Lower leg skin (tissue), 4 donors: Measurements from ENCODE around the gene FNDC3B. TPM values are rescaled to one million over a fixed set of nuclear protein-coding genes. Genes with fewer than 3 reads are reported as not detected.

Experiments used
- DNase-seq, 2 donors: peaks; one replicate each; pipeline ENCODE4 v3.0.0-alpha.2; 2019; ENCODE audit warnings: low spot score in 2 of 2
- H3K4me3 ChIP-seq: fragments of 200-600 bp; sonication (generic); 2 replicates; pipeline ENCODE4 v1.5.1; 2017; ENCODE audit warnings: mild to moderate bottlenecking, low read depth; ENCODE audit not compliant: poor library complexity, severe bottlenecking
- POLR2A ChIP-seq, 2 donors: fragments of 450-650 bp; IDR thresholded peaks; one replicate each; pipeline ENCODE4 v1.6.1; 2016 to 2017; ENCODE audit warnings: antibody characterized with exemption in 2 of 2, mild to moderate bottlenecking in 1 of 2, moderate library complexity in 1 of 2
- WGBS, 2 donors: methylation state at CpG; one replicate each; pipeline ENCODE4 v1.1.5; 2018; 5-methylcytosine and 5-hydroxymethylcytosine counted together
- intact Hi-C: fragments of 100-400 bp; cut with DNase I; formaldehyde crosslinking; loops from one replicate; pipeline ENCODE4 v1.15.0; 2023; ENCODE audit warnings: low total_unique reads
- total RNA-seq, 4 donors: library from RNA; depleted of rRNA; stranded (reverse); fragments of >200 nt; gene quantifications; one replicate each; pipeline ENCODE4 v1.1.0, GENCODE V29; 2016
- TF ChIP-seq, protein P1 (sequence below), 3 donors: fragments of 450-650 bp; IDR thresholded peaks; one replicate each; pipeline ENCODE4 v1.5.1; 2016; ENCODE audit warnings: antibody characterized with exemption in 3 of 3, mild to moderate bottlenecking in 3 of 3, moderate library complexity in 2 of 3

Gene FNDC3B
- total RNA-seq, 4 donors from 2014 or later = 22.9 to 39.3 (median 23.2) TPM

DNA sequence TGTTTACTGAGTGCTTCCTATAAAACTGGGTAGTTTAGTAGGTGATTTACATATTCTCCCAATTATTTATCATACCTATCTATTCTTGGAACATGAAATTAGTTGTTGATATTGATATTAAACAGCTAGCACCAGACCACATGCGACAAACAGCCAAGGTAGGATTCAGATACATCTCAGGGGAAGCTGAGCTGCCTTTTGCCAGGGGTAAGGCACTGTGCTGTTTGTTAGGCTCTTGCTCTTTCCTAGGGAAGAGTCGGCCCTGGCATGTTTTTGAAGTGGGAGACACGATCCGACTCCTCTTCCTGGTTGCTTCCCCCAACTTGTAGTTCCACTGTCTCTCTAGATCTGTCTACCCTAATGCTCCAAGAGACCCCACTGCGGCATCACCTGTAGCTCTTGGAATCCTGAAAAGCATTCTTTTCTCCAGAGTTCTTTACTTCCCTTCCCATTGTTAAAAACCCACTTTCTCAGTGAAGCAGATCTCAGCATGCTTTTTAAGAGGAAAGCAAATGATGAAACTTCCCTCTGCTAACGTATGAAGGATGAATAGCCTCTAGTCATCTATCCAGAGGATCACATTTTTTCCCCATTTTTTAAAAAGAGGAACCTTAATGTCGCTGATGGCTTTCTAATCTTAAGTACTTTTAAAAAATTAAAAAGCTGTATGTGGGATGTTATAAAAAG lies 270.5 kb downstream of the FNDC3B start:
- intact Hi-C loops = no loop called here
- TF ChIP-seq, protein P1, sequence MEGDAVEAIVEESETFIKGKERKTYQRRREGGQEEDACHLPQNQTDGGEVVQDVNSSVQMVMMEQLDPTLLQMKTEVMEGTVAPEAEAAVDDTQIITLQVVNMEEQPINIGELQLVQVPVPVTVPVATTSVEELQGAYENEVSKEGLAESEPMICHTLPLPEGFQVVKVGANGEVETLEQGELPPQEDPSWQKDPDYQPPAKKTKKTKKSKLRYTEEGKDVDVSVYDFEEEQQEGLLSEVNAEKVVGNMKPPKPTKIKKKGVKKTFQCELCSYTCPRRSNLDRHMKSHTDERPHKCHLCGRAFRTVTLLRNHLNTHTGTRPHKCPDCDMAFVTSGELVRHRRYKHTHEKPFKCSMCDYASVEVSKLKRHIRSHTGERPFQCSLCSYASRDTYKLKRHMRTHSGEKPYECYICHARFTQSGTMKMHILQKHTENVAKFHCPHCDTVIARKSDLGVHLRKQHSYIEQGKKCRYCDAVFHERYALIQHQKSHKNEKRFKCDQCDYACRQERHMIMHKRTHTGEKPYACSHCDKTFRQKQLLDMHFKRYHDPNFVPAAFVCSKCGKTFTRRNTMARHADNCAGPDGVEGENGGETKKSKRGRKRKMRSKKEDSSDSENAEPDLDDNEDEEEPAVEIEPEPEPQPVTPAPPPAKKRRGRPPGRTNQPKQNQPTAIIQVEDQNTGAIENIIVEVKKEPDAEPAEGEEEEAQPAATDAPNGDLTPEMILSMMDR (IDR thresholded peaks at IDR 0.05) = no peak
- TF ChIP-seq POLR2A (IDR thresholded peaks at IDR 0.05) = no peak
- no peak for DNase-seq
- no peak overlapping the region for H3K4me3 ChIP-seq
- 90 to 91% methylated on average over 7 of the region's 7 CpGs for WGBS, 2 donors

DNA sequence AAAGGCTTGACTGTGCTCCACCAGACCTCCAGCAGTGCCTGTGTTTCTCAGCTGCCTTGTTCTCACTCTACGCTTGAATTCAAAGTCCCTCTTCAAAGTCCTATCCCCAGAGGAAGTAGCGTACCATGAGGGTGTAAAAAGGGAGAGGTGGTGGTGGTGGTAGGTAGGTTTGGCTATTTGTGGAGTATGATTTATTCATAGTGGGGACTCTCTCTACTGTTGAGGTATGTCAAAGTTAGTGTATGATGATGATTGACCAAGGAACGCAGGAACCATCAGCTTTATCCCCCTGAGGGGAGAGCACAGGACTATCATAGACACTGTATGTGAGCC lies 271.0 kb downstream of the FNDC3B start:
- WGBS, 2 donors = 94 to 98% methylated on average over 3 of the region's 3 CpGs
- intact Hi-C loops = no loop called here
- DNase-seq = no peak
- H3K4me3 ChIP-seq = no peak overlapping the region
- TF ChIP-seq POLR2A (IDR thresholded peaks at IDR 0.05) = no peak
- TF ChIP-seq, protein P1 (IDR thresholded peaks at IDR 0.05) = no peak

DNA sequence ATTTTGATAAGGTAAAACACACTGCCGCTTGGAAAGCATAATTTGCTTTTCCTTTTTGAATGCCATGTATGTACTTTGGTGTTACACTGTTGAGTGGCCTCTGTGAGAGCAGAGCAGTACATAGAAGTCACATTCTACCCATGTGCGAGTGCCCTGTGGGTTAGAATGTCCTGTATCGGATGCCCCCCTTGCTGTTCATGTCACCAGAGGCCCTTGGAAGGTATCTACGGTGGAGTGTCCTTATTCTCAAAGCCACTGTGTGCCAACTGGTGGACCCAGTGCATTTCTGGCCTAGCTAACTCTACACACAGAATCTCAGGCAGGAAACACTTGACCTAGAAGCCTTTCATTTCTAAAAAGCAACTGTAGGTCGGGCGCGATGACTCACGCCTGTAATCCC lies 271.8 kb downstream of the FNDC3B start:
- WGBS, 2 donors = 91 to 93% methylated on average over 8 of the region's 8 CpGs
- no peak overlapping the region for H3K4me3 ChIP-seq
- no peak for DNase-seq
- intact Hi-C loops = no loop called here
- TF ChIP-seq POLR2A (IDR thresholded peaks at IDR 0.05) = no peak
- TF ChIP-seq, protein P1 (IDR thresholded peaks at IDR 0.05) = no peak

DNA sequence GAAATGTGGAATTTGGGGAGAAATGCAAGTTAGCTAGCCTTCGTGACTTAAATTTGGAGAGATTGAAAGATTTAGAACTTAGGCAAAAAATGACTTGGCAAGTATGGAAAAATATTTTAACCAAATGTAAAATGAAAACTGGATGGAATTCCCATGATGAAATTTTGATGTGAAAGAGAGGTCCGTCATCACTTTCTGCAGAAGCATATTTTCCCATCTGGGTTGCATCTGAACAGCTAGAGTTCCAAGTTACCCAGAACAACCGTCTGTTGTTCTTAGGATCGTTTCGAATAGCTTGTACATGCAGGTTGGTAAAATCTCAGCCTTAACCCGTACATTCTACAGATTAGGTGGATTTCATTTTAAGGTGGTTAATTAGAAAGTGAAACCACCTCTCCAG lies 272.6 kb downstream of the FNDC3B start:
- WGBS, 2 donors = 39 to 53% methylated on average over 6 of the region's 6 CpGs
- TF ChIP-seq, protein P1 (IDR thresholded peaks at IDR 0.05) = no peak
- no peak for TF ChIP-seq POLR2A (IDR thresholded peaks at IDR 0.05)
- DNase-seq = no peak
- H3K4me3 ChIP-seq = no peak overlapping the region
- intact Hi-C loops = no loop called here

DNA sequence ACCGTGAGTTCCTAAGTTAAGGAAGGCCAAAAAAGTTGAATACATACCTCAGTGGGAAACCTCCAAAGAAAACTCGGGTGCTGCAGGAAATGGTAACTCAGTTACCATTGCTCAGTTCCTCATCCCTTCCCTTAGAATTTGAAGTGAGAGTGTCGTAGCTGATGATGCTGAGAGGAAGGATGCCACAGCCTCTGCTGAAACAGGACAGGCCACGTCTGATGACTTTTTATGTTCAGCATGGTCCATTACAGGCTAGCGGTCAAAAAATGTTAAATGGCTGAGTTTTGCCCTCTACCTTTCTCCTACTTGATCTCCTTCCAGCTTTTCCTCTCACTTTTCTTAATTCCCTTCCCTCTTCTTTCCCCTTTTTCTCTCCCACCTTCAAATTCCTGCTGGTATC lies 273.3 kb downstream of the FNDC3B start:
- no peak for TF ChIP-seq POLR2A (IDR thresholded peaks at IDR 0.05)
- TF ChIP-seq, protein P1 (IDR thresholded peaks at IDR 0.05) = no peak
- WGBS, 2 donors = 83 to 87% methylated on average over 5 of the region's 5 CpGs
- no peak for DNase-seq
- intact Hi-C loops = no loop called here
- no peak overlapping the region for H3K4me3 ChIP-seq

DNA sequence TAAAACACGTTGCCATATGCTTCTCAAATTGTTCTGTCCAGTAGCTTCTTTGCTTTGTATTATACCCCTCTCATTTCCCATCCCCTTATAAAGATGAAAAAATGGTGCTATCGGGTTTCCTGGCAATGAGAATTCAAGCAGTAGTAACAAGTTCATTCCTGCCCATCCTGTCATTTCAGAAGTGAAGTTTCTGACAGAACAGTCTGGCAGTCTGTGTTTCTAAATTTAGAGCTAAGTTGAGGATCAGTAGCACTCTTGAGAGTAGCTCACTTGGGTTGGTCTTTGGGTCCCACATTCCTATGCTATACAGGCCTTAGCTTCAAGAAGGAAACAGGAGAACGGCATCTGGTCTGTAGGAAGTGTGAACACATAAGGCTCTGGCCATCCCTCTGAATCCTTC lies 274.3 kb downstream of the FNDC3B start:
- H3K4me3 ChIP-seq = no peak overlapping the region
- intact Hi-C loops = no loop called here
- WGBS, 2 donors = 46 to 62% methylated on average over 3 of the region's 3 CpGs
- no peak for TF ChIP-seq POLR2A (IDR thresholded peaks at IDR 0.05)
- TF ChIP-seq, protein P1 (IDR thresholded peaks at IDR 0.05) = no peak
- DNase-seq = no peak
